OCI-LY1 (cell line): ENCODE data around the gene U2AF1L4.

Source experiments
- CTCF ChIP-seq: fragments of 200-600 bp; sonication (generic), shearing (Covaris generic); IDR thresholded peaks from 2 replicates; pipeline ENCODE4 v1.5.1; 2017; ENCODE audit warnings: mild to moderate bottlenecking, antibody characterized with exemption, low read length, moderate library complexity, mixed read lengths
- EZH2 ChIP-seq: fragments of 200-600 bp; sonication (generic), shearing (Covaris generic); IDR thresholded peaks from 2 replicates; pipeline ENCODE4 v1.8.0; 2017; ENCODE audit warnings: borderline replicate concordance, mixed run types, mild to moderate bottlenecking, antibody characterized with exemption, low read length, moderate library complexity, mixed read lengths

GRCh38 chr19:35740108-35740422 is 5.2 kb downstream of the U2AF1L4 start:
- TF ChIP-seq CTCF (no peak), EZH2 (no peak)
